Head of caudate nucleus (tissue), 42 donors: ENCODE measurements around the gene ROMO1.
"Not testable (repeated sequence)": the region's sequence is repeated elsewhere in the genome, so short reads cannot be mapped to it uniquely, and the experiment has no call there.

ENCODE experiments used
- DNase-seq, 42 donors: peaks; one replicate each; pipeline versions ENCODE4 v3.0.0 to v3.0.0-alpha.2; 2020 to 2021; ENCODE audit warnings: mixed read lengths in 7 of 42
- intact Hi-C: fragments of 100-400 bp; cut with DNase I; formaldehyde crosslinking; loops from one replicate; pipeline ENCODE4 v1.15.0; 2022

ROMO1 gene

DNA sequence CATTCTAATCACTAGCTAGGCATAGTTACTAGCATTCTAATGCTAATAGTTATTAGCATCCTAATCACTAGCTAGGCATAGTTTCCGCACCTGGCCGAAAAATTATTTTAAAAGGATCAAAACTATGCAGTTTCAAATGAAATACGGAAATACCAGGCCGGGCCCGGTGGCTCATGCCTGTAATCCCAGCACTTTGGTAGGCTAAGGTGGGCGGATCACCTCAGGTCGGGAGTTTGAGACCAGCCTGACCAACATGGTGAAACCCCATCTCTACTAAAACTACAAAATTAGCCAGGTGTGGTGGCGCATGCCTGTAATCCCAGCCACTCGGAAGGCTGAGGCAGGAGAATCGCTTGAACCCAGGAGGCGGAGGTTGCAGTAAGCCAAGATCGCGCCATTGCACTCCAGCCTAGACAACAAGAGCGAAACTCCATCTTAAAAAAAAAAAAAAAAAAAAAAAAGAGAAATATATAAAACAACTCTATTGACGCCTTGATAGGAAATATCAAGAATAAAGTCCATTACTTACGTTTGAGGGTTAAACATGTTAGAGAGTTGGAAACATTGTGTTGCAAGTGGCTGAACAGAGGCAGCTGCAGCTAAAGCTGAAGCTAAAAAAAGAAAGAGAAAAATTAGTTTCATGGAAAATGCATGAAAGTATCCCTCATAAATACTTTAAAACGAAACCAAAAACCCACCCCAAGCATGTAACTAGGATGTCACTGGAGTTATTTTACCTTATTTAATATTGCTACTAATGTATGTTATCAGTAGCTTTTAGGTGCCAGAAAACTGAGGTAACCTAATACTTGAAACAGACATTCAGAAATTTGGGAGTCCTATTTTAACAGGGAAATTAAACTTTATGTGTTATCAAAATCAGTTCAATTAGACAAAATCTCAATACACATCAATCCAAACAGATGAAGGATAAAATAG lies 7.7 kb downstream of the ROMO1 start:
- intact Hi-C loops: not testable (repeated sequence)

DNA sequence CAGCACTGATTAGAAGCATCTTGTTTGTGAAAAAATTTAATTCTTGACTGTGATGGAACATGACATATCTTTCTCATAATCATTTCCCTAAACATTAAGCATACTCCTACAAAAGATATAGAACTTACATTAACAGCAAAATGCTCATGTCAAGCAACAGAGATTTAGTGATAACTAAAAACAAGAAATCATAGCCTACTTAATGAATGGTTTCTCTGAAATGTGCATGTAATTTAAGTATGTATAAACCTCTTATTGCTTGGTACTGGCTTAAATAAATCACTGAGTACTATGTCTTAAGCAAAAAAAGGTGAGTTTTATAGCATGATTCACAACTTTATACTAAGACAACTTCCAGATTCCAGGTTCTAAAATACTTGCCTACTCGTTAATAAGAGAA lies 9.3 kb downstream of the ROMO1 start:
- intact Hi-C loops: no loop called here
- no peak for DNase-seq

More for the DNA sequence above, 7.7 kb downstream of the ROMO1 start:
- not testable (repeated sequence) for DNase-seq

DNA sequence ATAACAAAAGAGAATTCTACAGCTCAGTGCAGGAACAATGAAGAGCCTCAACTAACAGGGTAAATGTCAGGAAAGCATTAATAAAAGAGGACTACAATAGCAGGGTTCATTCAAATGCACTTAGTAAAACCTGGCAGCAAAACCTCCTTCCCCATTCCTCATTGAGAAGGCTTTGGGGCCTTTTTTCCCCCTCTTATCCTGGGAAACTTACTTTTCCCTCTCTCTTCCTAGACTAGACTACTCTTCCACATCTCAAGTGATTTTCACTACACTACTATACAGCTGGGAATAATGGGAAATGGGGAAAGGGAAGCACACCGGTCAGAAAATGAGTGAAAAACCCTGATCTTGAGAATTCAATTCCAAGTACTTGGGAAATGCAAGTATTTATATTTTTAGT lies 10.1 kb downstream of the ROMO1 start:
- DNase-seq: no peak
- intact Hi-C loops: no loop called here

- intact Hi-C loops: no loop called here
- DNase-seq: no peak
Observed at GRCh38 chr20:35710039-35710438, 10.8 kb downstream of the ROMO1 start.

GRCh38 chr20:35710884-35711587 lies 11.8 kb downstream of the ROMO1 start:
- DNase-seq: no peak
- intact Hi-C loops: no loop called here

GRCh38 chr20:35711588-35712209 lies 12.5 kb downstream of the ROMO1 start:
- no peak for DNase-seq
- intact Hi-C loops: no loop called here

DNA sequence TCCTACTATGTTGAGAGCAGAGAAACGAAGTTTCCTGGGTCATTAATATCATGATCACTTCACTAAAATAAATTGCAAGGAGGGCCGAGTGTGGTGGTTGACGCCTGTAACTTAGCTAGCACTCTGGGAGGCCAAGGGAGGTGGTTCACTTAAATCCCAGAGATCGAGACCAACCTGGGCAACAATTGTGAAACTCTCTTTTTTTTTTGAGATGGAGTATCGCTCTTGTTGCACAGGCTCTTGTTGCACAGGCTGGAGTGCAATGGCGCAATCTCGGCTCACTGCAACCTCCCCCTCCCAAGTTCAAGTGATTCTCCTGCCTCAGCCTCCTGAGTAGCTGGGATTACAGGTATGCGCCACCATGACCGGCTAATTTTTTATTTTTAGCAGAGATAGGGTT lies 13.9 kb downstream of the ROMO1 start:
- intact Hi-C loops, DNase-seq: not testable (repeated sequence)

GRCh38 chr20:35714127-35714526 lies 14.9 kb downstream of the ROMO1 start:
- DNase-seq: no peak
- intact Hi-C loops: no loop called here

DNA sequence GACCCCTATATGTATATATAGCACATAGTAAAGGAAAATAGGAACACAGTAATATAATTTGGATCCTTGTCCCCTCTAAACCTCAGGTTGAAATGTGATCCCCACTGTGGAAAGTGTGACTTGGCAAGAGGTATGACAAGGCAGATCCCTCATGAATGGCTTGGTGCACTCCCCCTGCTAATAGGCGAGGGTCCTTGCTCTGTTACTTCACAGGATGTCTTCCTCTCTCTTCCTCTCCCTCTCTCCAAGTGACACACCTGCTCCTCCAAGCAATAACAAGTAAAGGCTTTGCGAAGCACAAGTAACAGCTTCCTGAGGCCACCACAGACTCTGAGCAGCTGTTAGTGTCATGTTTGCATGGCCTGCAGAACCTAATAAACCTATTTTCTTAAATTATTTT lies 16.4 kb downstream of the ROMO1 start:
- intact Hi-C loops: no loop called here
- no peak for DNase-seq

DNA sequence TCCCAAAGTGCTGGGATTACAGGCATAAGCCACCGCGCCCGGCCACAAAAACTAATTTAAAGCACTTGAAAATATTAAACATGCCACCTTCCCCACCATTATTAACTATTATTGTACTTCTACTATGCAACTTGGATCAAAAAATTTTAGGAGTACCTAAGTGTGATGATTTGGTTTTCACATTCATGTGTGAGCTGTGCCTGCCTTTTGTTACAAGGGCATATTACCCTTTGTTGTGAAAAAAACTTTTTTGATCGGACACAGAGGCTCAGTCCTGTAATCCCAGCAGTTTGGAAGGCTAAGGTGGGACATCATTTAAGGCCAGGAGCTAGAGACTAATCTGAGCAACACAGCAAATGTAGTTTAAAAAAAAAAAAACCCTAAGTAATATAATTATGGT lies 17.1 kb downstream of the ROMO1 start:
- intact Hi-C loops: no loop called here
- no peak for DNase-seq

GRCh38 chr20:35718321-35718720 lies 19.1 kb downstream of the ROMO1 start:
- intact Hi-C loops, DNase-seq: not testable (repeated sequence)

DNA sequence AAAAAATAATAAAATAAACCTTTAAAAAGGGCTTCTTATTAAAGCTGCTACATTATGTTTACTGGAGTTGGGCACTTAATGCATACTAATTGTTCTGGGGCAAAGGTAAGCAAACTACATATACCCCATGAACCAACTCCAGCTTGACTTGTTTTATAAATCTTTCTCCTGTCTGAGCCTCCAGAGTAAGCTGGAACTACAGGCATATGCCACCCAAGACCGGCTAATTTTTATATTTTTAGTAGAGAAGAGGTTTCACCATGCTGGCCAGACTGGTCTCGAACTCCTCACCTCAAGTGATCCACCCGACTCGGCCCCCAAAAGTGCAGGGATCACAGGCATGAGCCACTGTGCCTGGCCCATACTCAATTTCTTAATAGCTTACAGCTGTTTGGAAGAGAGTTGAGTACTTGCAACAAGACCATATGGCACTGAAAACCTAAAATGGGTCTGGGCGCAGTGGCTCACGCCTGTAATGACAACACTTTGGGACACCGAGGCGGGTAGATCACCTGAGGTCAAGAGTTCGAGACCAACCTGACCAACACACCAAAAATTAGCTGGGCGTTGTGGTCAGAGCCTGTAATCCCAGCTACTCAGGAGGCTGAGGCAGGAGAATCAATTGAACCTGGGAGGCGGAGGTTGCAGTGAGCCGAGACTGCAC lies 19.9 kb downstream of the ROMO1 start:
- DNase-seq: no peak
- intact Hi-C loops: no loop called here

DNA sequence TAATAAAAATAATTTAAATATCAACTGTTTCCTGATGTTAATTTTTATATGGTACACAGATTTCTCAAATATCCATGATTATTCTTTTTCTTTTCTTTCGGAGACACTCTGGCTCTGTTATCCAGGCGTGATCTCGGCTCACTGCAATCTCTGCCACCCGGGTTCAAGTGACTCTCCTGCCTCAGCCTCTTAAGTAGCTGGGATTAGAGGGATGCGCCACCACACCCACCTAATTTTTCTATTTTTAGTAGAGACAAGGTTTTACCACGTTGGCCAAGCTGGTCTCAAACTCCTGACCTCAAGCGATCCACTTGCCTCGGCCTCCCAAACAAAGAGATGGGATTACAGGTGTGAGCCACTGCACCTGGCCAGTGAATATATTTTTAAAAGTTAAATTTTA lies 20.5 kb downstream of the ROMO1 start:
- intact Hi-C loops: no loop called here
- no peak for DNase-seq

- DNase-seq: no peak
- intact Hi-C loops: no loop called here
Observed at GRCh38 chr20:35720165-35721123, 21.2 kb downstream of the ROMO1 start.

GRCh38 chr20:35721219-35721618 lies 22.0 kb downstream of the ROMO1 start:
- intact Hi-C loops: no loop called here

DNA sequence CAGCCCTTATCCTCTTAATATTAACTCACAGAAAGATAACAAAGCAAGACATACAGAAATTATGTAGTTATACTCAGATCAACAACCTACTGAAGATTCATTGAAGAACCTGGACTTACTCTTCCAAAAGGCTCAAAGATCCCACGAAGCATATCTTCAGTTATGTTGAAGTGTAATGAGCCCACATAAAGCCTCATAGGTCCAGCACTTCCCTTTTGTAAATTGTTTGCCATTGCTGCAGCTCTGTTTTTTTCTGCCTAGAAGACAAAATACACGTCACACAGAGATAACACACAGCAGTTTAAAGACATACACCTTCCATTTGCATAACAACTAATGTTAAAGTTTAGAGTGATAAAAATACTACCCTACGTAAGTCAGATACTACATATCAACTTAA lies 22.4 kb downstream of the ROMO1 start:
- DNase-seq: no peak
- intact Hi-C loops: no loop called here

More at GRCh38 chr20:35721219-35721618, 22.0 kb downstream of the ROMO1 start:
- no peak for DNase-seq

DNA sequence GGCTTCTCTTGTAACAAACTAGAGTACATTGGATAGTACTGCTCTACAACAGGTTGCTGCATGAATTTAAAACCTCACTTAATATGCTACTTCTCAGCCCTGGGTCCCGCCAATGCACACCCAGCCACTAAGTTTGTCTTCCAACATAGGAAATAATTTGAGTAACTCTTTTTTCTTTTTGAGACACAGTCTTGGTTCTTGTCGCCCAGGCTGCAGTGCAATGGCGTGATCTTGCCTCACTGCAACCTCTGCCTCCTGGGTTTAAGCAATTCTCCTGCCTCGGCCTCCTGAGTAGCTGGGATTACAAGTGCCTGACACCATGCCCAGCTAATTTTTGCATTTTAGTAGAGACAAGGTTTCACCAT lies 24.1 kb downstream of the ROMO1 start:
- intact Hi-C loops, DNase-seq: not testable (repeated sequence)

DNA sequence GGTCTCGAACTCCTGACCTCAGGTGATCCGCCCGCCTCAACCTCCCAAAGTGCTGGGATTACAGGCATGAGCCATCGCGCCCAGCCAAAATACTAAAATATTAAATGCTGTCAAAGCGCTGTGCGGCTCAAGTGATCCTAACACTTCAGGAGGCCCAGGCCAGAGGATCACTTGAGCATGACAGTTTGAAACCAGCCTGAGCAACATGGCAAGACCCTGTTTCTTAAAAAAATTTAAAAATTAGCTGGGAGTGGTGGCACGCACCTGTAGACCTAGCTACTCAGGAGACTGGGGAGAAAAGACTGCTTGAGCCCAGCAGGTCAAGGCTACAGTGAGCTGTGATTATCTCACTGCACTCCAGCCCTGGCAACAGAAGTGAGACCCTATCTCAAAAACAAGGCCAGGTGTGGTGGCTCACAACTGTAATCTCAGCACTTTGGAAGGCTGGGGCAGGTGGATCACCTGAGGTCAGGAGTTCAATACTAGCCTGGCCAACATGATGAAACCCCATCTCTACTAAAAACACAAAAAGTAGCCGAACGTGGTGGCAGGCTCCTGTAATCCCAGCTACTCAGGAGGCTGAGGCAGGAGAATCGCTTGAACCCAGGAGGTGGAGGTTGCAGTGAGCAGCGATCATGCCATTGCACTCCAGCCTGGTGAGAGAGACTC lies 24.6 kb downstream of the ROMO1 start:
- intact Hi-C loops: not testable (repeated sequence)

More for the DNA sequence above, 24.6 kb downstream of the ROMO1 start:
- not testable (repeated sequence) for DNase-seq
